Ascending aorta (tissue), 2 donors: Measurements from ENCODE around the gene TMEM183A. TPM values are rescaled to one million over a fixed set of nuclear protein-coding genes. Genes with fewer than 3 reads are reported as not detected.
A peak's percentile ranks its signal among the peaks of the same experiment; 100 is the strongest.

ENCODE experiments used
- DNase-seq, 2 donors: peaks; one replicate each; pipeline ENCODE4 v3.0.0-alpha.2; 2019; ENCODE audit warnings: low spot score in 2 of 2
- H3K27ac ChIP-seq, 2 donors: fragments of 200-600 bp; sonication (generic); one replicate each; pipeline ENCODE4 v1.5.1; 2016 to 2017; ENCODE audit warnings: mild to moderate bottlenecking in 1 of 2
- H3K27me3 ChIP-seq: fragments of 200-600 bp; sonication (generic); one replicate; pipeline ENCODE4 v1.5.1; 2017
- H3K36me3 ChIP-seq, 2 donors: fragments of 200-600 bp; sonication (generic); one replicate each; pipeline ENCODE4 v1.5.1; 2016
- H3K4me1 ChIP-seq, 2 donors: fragments of 200-600 bp; sonication (generic); one replicate each; pipeline ENCODE4 v1.5.1; 2016 to 2017; ENCODE audit warnings: mild to moderate bottlenecking in 1 of 2
- H3K4me3 ChIP-seq, 2 donors: fragments of 200-600 bp; sonication (generic); one replicate each; pipeline ENCODE4 v1.5.1; 2016 to 2017; ENCODE audit warnings: mild to moderate bottlenecking in 1 of 2
- H3K9me3 ChIP-seq, 2 donors: fragments of 200-600 bp; sonication (generic); one replicate each; pipeline ENCODE4 v1.5.1; 2016
- intact Hi-C: fragments of 100-400 bp; cut with DNase I; formaldehyde crosslinking; loops from one replicate; pipeline ENCODE4 v1.15.1; 2023
- total RNA-seq: library from RNA; depleted of rRNA; stranded (reverse); fragments of >200 nt; gene quantifications from one replicate; pipeline ENCODE4 v1.1.0, GENCODE V29; 2016
- TF ChIP-seq, protein P1 (sequence below), 3 experiments: fragments of 200-600 bp in 2 of 3; fragments of 450-650 bp in 1 of 3; sonication (generic) in 2 of 3; IDR thresholded peaks; one replicate each; pipeline ENCODE4 v1.5.1; 2016 to 2019; ENCODE audit warnings: antibody characterized with exemption in 3 of 3, mild to moderate bottlenecking in 1 of 3, moderate library complexity in 1 of 3

The TMEM183A gene
- total RNA-seq, 1 donor from 2014 or later: 44.6 TPM

GRCh38 chr1:203028784-203029553 is 21.8 kb downstream of the TMEM183A start:
- no peak for DNase-seq
- Histone ChIP-seq H3K27me3 (no peaks in the 10 kb centered on the region), H3K4me3 (peak overlapping the region in 1 of 2 donors; percentile 7), H3K9me3 (no peaks in the 10 kb centered on the region), H3K36me3 (peaks cover 0 to 4% of the 10 kb centered on the region in 2 donors), H3K27ac (peak overlapping the region; percentile 66), H3K4me1 (peaks cover 4 to 20% of the 10 kb centered on the region in 2 donors)
- intact Hi-C loops: no loop called here
- TF ChIP-seq, protein P1, sequence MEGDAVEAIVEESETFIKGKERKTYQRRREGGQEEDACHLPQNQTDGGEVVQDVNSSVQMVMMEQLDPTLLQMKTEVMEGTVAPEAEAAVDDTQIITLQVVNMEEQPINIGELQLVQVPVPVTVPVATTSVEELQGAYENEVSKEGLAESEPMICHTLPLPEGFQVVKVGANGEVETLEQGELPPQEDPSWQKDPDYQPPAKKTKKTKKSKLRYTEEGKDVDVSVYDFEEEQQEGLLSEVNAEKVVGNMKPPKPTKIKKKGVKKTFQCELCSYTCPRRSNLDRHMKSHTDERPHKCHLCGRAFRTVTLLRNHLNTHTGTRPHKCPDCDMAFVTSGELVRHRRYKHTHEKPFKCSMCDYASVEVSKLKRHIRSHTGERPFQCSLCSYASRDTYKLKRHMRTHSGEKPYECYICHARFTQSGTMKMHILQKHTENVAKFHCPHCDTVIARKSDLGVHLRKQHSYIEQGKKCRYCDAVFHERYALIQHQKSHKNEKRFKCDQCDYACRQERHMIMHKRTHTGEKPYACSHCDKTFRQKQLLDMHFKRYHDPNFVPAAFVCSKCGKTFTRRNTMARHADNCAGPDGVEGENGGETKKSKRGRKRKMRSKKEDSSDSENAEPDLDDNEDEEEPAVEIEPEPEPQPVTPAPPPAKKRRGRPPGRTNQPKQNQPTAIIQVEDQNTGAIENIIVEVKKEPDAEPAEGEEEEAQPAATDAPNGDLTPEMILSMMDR (IDR thresholded peaks at IDR 0.05): no peak

- TF ChIP-seq, protein P1 (IDR thresholded peaks at IDR 0.05): no peak
- Histone ChIP-seq H3K9me3 (no peaks in the 10 kb centered on the region), H3K27ac (no peak overlapping the region), H3K4me3 (no peak overlapping the region), H3K36me3 (no peaks in the 10 kb centered on the region), H3K4me1 (peaks cover 4 to 19% of the 10 kb centered on the region in 2 donors), H3K27me3 (no peaks in the 10 kb centered on the region)
- DNase-seq: no peak
- intact Hi-C loops: no loop called here
These were observed 24.3 kb downstream of the TMEM183A start for GRCh38 chr1:203031467-203031866.

DNA sequence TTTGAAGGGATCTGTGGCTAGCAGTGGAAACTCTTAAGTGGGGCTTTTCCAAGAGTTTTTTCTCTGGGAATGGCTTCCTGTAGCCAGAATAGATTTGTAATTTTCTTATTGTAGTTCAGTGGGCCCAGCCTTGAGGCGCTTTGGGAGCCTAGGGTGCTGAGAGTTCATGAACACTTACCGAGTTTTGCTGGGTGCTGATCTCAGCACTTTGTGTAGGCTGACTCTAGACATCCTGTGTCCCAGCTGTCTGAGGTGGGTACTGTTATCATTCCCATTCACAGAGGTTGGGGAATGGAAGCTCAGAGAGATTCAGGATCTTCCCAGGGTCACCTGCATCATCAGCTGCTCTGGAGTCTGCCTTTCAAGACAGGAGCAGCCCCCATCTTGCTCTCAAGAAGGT is 26.1 kb downstream of the TMEM183A start:
- Histone ChIP-seq H3K36me3 (no peaks in the 10 kb centered on the region), H3K4me1 (peaks cover 8 to 27% of the 10 kb centered on the region in 2 donors), H3K27me3 (no peaks in the 10 kb centered on the region), H3K9me3 (no peaks in the 10 kb centered on the region), H3K27ac (no peak overlapping the region), H3K4me3 (no peak overlapping the region)
- no peak for DNase-seq
- intact Hi-C loops: no loop called here
- TF ChIP-seq, protein P1 (IDR thresholded peaks at IDR 0.05): no peak

DNA sequence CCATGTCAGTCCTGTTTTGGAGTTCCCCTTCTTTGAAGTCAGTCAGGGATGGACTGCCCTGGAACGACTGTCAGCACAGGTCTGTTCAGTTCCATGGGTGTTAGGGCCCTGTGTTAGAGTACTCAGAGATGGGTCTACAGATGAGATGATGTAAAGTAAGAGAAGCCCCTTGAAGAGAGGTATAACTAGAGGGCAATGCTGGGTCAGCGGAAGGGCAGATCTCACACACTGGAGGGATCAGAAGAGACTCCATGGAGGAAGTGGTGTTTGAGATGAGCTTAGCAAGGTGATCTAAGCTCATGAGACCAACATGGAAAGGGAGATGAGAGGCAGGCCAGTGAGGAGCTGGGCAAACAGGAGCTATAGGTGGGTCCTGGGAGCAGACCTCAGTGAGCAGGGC is 26.7 kb downstream of the TMEM183A start:
- Histone ChIP-seq H3K4me1 (peaks cover 14 to 27% of the 10 kb centered on the region in 2 donors), H3K9me3 (no peaks in the 10 kb centered on the region), H3K27me3 (no peaks in the 10 kb centered on the region), H3K36me3 (no peaks in the 10 kb centered on the region), H3K27ac (no peak overlapping the region), H3K4me3 (no peak overlapping the region)
- TF ChIP-seq, protein P1 (IDR thresholded peaks at IDR 0.05): no peak
- DNase-seq: peak in 1 of 2 donors; percentile 31
- intact Hi-C loops: no loop called here

DNA sequence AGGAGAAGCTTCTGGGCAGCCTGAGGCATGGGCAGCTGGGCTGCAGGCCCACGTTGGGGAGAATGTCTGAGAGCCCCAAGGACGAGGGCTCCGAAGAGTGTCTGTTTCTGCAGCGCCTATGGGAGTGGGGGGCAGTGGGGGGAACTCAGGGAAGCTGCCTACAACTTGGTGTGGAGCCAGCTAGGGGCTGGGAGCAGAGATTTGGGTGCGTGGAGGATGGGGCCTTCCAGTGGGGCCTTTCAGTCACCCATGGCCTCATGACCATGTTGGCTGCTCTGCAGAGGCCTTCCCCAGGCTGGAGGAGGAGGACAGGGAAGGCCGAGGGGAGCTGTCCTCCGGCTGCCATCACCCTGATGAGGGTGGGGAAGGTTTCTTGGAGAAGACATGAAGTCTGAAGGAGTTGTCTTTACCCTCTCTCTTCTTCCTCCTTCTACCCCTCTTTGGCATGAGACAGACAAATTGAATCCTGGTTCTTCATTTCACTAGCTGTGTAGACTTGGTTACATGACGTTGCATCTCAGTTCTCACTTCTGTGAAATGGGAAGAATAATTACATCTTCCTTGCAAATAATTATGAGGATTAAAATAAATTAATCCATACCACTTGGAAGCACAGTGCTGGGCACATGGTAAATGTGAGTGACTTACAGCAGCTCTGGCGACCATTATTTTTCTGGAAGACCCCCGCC is 27.4 kb downstream of the TMEM183A start:
- no peaks in the 10 kb centered on the region for H3K36me3 ChIP-seq
- H3K9me3 ChIP-seq: no peaks in the 10 kb centered on the region
- no peak overlapping the region for H3K27ac ChIP-seq
- H3K4me1 ChIP-seq: peaks cover 16 to 24% of the 10 kb centered on the region in 2 donors
- peak in 1 of 2 donors; percentile 50 for DNase-seq
- H3K4me3 ChIP-seq: no peak overlapping the region
- no peaks in the 10 kb centered on the region for H3K27me3 ChIP-seq
- intact Hi-C loops: no loop called here
- TF ChIP-seq, protein P1 (IDR thresholded peaks at IDR 0.05): no peak
